AG04449 (cell line): ENCODE results near the gene PDE8B.

Experiments
- CTCF ChIA-PET: fragments of 350-600 bp; formaldehyde crosslinking; extraction: SDS; loops from one replicate; lab custom pipeline; 2021; ENCODE audit warnings: antibody characterized with exemption; lab: Yijun Ruan, JAX
- POLR2A ChIA-PET: fragments of 400-600, 350-600 bp; formaldehyde crosslinking; extraction: SDS; loops from one replicate; lab custom pipeline; 2020; ENCODE audit warnings: antibody characterized with exemption, inconsistent platforms; lab: Yijun Ruan, JAX
- DNase-seq: peaks from one replicate; pipeline ENCODE4 v3.0.0-alpha.2; 2010; ENCODE audit warnings: low read depth, low spot score
- H3K4me3 ChIP-seq: 2 replicates; pipeline ENCODE4 v1.5.1; 2011; ENCODE audit warnings: low read depth, mild to moderate bottlenecking, control low read depth, low read length
- CTCF ChIP-seq: IDR thresholded peaks from one replicate; pipeline ENCODE4 v1.5.1; 2011; ENCODE audit warnings: mild to moderate bottlenecking, moderate library complexity, low read length, control low read depth, inconsistent platforms; ENCODE audit not compliant: insufficient read depth; ENCODE audit errors: missing control alignments

Gene PDE8B

GRCh38 chr5:77223653-77224052 is 13.2 kb downstream of the PDE8B start:
- no peak for DNase-seq
- no peak overlapping the region for H3K4me3 ChIP-seq
- POLR2A ChIA-PET = no interaction called here
- CTCF ChIA-PET = interaction anchor here (1.2 to 1.6 kb wide), 2 partner anchors 10 to 269 kb away, joined by 4 to 5 read pairs; partner anchors contain the start of gene WDR41
- TF ChIP-seq CTCF = no peak

- no peak for TF ChIP-seq CTCF
- CTCF ChIA-PET = interaction anchor here (1.6 kb wide), 1 partner anchor 267 kb away, joined by 5 read pairs; the partner anchor contains the start of gene WDR41
- POLR2A ChIA-PET = no interaction called here
- H3K4me3 ChIP-seq = no peak overlapping the region
- peak; percentile 7 for DNase-seq
Observed at GRCh38 chr5:77224672-77225355, 14.3 kb downstream of the PDE8B start.

GRCh38 chr5:77225531-77225930 is 15.1 kb downstream of the PDE8B start:
- TF ChIP-seq CTCF = no peak
- CTCF ChIA-PET = no interaction called here
- POLR2A ChIA-PET = no interaction called here
- H3K4me3 ChIP-seq = no peak overlapping the region
- no peak for DNase-seq

- no peak for DNase-seq
- no peak for TF ChIP-seq CTCF
- ChIA-PET CTCF (no interaction called here), POLR2A (no interaction called here)
- no peak overlapping the region for H3K4me3 ChIP-seq
Observed at GRCh38 chr5:77229887-77230286, 19.4 kb downstream of the PDE8B start.

- CTCF ChIA-PET = interaction anchor here (0.8 kb wide), 1 partner anchor 10 kb away, joined by 3 read pairs; no protein-coding TSS in a partner anchor
- TF ChIP-seq CTCF = peak; percentile 3
- no peak overlapping the region for H3K4me3 ChIP-seq
- DNase-seq = no peak
- POLR2A ChIA-PET = no interaction called here
Observed at GRCh38 chr5:77230727-77231470, 20.4 kb downstream of the PDE8B start.
